Measurements from ENCODE around the gene LRMDA.

The LRMDA gene

DNA sequence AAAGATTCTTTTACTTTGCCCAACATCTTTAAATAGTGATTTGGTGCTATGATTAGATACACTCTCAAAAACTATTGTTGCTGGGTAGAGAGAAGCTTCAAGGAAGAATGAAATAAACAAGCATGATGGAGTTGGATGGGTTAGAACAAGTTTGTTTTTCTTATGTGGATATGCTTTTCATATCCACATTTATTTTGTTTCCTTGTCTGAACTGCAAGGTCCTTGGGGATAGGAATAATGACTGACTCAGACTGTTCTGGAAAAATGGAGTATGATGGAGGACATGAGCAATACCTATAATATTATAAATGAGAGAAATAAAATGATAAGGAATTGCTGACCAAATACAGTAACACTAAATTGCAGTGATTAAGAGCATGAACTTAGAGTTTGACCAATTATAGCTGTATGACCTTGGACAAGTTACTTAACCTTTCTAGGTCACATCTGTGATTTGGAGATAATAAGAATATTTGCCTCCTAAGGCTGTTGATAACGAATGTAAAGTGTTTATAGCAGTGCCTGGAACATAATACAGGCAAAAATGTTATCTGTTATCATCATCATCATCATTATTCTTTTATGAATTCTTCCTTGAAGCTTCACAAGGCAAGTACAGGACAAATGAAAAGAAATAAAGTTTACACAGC lies 847.5 kb downstream of the LRMDA start:
- H3K4me1 ChIP-seq (ENCODE audit: insufficient read depth, low read length) = no peaks in the 10 kb centered on the region
- ATAC-seq (ENCODE audit: insufficient read depth, low read depth) (no peak), DNase-seq (no peak)
- H3K9me3 ChIP-seq (ENCODE audit: insufficient read depth, low read length, severe bottlenecking) = peaks cover 3% of the 10 kb centered on the region
- TF ChIP-seq EZH2 (IDR thresholded peaks at IDR 0.05; ENCODE audit: borderline replicate concordance, low read depth, low read length, severe bottlenecking) = no peak
- TF ChIP-seq, protein P1, sequence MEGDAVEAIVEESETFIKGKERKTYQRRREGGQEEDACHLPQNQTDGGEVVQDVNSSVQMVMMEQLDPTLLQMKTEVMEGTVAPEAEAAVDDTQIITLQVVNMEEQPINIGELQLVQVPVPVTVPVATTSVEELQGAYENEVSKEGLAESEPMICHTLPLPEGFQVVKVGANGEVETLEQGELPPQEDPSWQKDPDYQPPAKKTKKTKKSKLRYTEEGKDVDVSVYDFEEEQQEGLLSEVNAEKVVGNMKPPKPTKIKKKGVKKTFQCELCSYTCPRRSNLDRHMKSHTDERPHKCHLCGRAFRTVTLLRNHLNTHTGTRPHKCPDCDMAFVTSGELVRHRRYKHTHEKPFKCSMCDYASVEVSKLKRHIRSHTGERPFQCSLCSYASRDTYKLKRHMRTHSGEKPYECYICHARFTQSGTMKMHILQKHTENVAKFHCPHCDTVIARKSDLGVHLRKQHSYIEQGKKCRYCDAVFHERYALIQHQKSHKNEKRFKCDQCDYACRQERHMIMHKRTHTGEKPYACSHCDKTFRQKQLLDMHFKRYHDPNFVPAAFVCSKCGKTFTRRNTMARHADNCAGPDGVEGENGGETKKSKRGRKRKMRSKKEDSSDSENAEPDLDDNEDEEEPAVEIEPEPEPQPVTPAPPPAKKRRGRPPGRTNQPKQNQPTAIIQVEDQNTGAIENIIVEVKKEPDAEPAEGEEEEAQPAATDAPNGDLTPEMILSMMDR (IDR thresholded peaks at IDR 0.05; ENCODE audit: borderline replicate concordance, extremely low read depth, low read length, poor library complexity, severe bottlenecking) = no peak
- H3K4me3 ChIP-seq (ENCODE audit: low read depth in 1 of 2, low read length in 2 of 2) = no peak overlapping the region
- no peaks in the 10 kb centered on the region for H3K27me3 ChIP-seq (ENCODE audit: insufficient read depth, low read length, poor library complexity)
- H3K27ac ChIP-seq (ENCODE audit: low read length) = no peak overlapping the region
- H2AFZ ChIP-seq (ENCODE audit: low read depth, low read length) = no peak overlapping the region
- no peaks in the 10 kb centered on the region for H3K79me2 ChIP-seq (ENCODE audit: insufficient read depth, low read length)
- no peak overlapping the region for H3K4me2 ChIP-seq (ENCODE audit: insufficient read depth, low read length)
- no peak overlapping the region for H3K9ac ChIP-seq (ENCODE audit: low read depth, low read length)
- H3K36me3 ChIP-seq (ENCODE audit: insufficient read depth, low read length) = no peaks in the 10 kb centered on the region
- no peaks in the 10 kb centered on the region for H4K20me1 ChIP-seq (ENCODE audit: insufficient read depth, low read length)

DNA sequence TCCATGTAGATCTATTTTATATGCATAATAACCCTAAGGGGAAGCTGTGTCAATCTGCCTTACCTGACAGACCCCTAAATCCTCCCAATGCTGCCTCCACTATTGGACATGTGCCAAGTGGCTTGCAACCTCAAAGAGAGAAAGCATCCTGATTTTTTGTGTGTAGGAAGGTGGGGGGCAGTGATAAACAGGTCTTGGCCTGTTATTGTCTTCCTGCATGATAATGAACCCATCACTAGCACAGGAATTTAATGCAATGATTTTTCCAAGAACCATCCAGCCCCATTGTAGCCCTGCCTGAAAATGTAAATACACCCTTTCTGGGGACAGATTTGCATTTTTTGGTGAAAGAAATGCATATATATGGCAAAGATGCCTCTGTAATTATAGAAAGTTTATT lies 850.2 kb downstream of the LRMDA start:
- no peaks in the 10 kb centered on the region for H3K27me3 ChIP-seq (ENCODE audit: insufficient read depth, low read length, poor library complexity)
- no peak for TF ChIP-seq EZH2 (IDR thresholded peaks at IDR 0.05; ENCODE audit: borderline replicate concordance, low read depth, low read length, severe bottlenecking)
- TF ChIP-seq, protein P1 (IDR thresholded peaks at IDR 0.05; ENCODE audit: borderline replicate concordance, extremely low read depth, low read length, poor library complexity, severe bottlenecking) = no peak
- no peak overlapping the region for H3K4me2 ChIP-seq (ENCODE audit: insufficient read depth, low read length)
- H2AFZ ChIP-seq (ENCODE audit: low read depth, low read length) = no peak overlapping the region
- H3K27ac ChIP-seq (ENCODE audit: low read length) = no peak overlapping the region
- no peaks in the 10 kb centered on the region for H3K36me3 ChIP-seq (ENCODE audit: insufficient read depth, low read length)
- no peak overlapping the region for H3K9ac ChIP-seq (ENCODE audit: low read depth, low read length)
- H3K9me3 ChIP-seq (ENCODE audit: insufficient read depth, low read length, severe bottlenecking) = no peaks in the 10 kb centered on the region
- ATAC-seq (ENCODE audit: insufficient read depth, low read depth) (no peak), DNase-seq (no peak)
- no peaks in the 10 kb centered on the region for H4K20me1 ChIP-seq (ENCODE audit: insufficient read depth, low read length)
- no peak overlapping the region for H3K4me3 ChIP-seq (ENCODE audit: low read depth in 1 of 2, low read length in 2 of 2)
- no peaks in the 10 kb centered on the region for H3K4me1 ChIP-seq (ENCODE audit: insufficient read depth, low read length)
- no peaks in the 10 kb centered on the region for H3K79me2 ChIP-seq (ENCODE audit: insufficient read depth, low read length)

- TF ChIP-seq EZH2 (IDR thresholded peaks at IDR 0.05; ENCODE audit: borderline replicate concordance, low read depth, low read length, severe bottlenecking) = no peak
- TF ChIP-seq, protein P1 (IDR thresholded peaks at IDR 0.05; ENCODE audit: borderline replicate concordance, extremely low read depth, low read length, poor library complexity, severe bottlenecking) = no peak
- DNase-seq (no peak), ATAC-seq (ENCODE audit: insufficient read depth, low read depth) (no peak)
- Histone ChIP-seq H3K36me3 (ENCODE audit: insufficient read depth, low read length) (no peaks in the 10 kb centered on the region), H3K4me1 (ENCODE audit: insufficient read depth, low read length) (no peaks in the 10 kb centered on the region), H3K9ac (ENCODE audit: low read depth, low read length) (no peak overlapping the region), H3K79me2 (ENCODE audit: insufficient read depth, low read length) (no peaks in the 10 kb centered on the region), H2AFZ (ENCODE audit: low read depth, low read length) (no peak overlapping the region), H3K27ac (ENCODE audit: low read length) (no peak overlapping the region), H3K27me3 (ENCODE audit: insufficient read depth, low read length, poor library complexity) (no peaks in the 10 kb centered on the region), H3K4me2 (ENCODE audit: insufficient read depth, low read length) (no peak overlapping the region), H4K20me1 (ENCODE audit: insufficient read depth, low read length) (no peaks in the 10 kb centered on the region), H3K9me3 (ENCODE audit: insufficient read depth, low read length, severe bottlenecking) (no peaks in the 10 kb centered on the region), H3K4me3 (ENCODE audit: low read depth in 1 of 2, low read length in 2 of 2) (no peak overlapping the region)
Measured at GRCh38 chr10:76282061-76283025, 850.9 kb downstream of the LRMDA start.

All from DND-41 (cell line).